Heart left ventricle (tissue), 16 donors: ENCODE results near the gene RPRD1B. TPM values are rescaled to one million over a fixed set of nuclear protein-coding genes. Genes with fewer than 3 reads are reported as not detected.
A peak's percentile ranks its signal among the peaks of the same experiment; 100 is the strongest.

Experiments used
- ATAC-seq, 4 donors: fragments of 200-7000 bp; cut with Tn5 transposase; one replicate each; pipeline ENCODE4 v1.9.1; 2020 to 2022; ENCODE audit warnings: moderate library complexity in 4 of 4, mild to moderate bottlenecking in 3 of 4, moderate number of reproducible peaks in 1 of 4
- DNase-seq, 5 donors: peaks; one replicate each; pipeline ENCODE4 v3.0.0-alpha.2; 2020
- H3K27ac ChIP-seq, 12 donors: fragments of 200-600 bp; sonication (generic) in 4 of 12; one replicate each; pipeline versions ENCODE4 v1.5.0 to v1.8.0; 2016 to 2022; ENCODE audit warnings: mild to moderate bottlenecking in 2 of 12
- H3K27me3 ChIP-seq, 9 donors: fragments of 200-600 bp; sonication (generic) in 2 of 9; one replicate each; pipeline versions ENCODE4 v1.5.1 to v1.8.0; 2016 to 2022; ENCODE audit warnings: mild to moderate bottlenecking in 3 of 9
- H3K36me3 ChIP-seq, 9 donors: fragments of 200-600 bp; sonication (generic) in 2 of 9; one replicate each; pipeline versions ENCODE4 v1.5.0 to v1.8.0; 2018 to 2022; ENCODE audit warnings: mild to moderate bottlenecking in 2 of 9
- H3K4me1 ChIP-seq, 12 donors: fragments of 200-600 bp; sonication (generic) in 4 of 12; one replicate each; pipeline versions ENCODE4 v1.5.0 to v1.8.0; 2016 to 2022; ENCODE audit warnings: mild to moderate bottlenecking in 3 of 12
- H3K4me3 ChIP-seq, 12 donors: fragments of 200-600 bp; sonication (generic) in 4 of 12; one replicate each; pipeline versions ENCODE4 v1.5.0 to v1.8.0; 2017 to 2022; ENCODE audit warnings: mild to moderate bottlenecking in 9 of 12, moderate library complexity in 4 of 12
- H3K9me3 ChIP-seq, 12 donors: fragments of 200-600 bp; sonication (generic) in 4 of 12; one replicate each; pipeline versions ENCODE4 v1.5.0 to v1.8.0; 2016 to 2022; ENCODE audit warnings: mild to moderate bottlenecking in 1 of 12
- POLR2A ChIP-seq, 2 donors: fragments of 450-650 bp; IDR thresholded peaks; one replicate each; pipeline ENCODE4 v1.6.1; 2017; ENCODE audit warnings: antibody characterized with exemption in 2 of 2, mild to moderate bottlenecking in 2 of 2, moderate library complexity in 2 of 2
- WGBS, 4 donors: extraction: QIAGEN DNeasy Blood & Tissue Kit in 2 of 4; methylation state at CpG; one replicate each; pipeline versions ENCODE4 v1.1.5 to v1.1.7; 2013 to 2018; 5-methylcytosine and 5-hydroxymethylcytosine counted together
- intact Hi-C, 10 donors: fragments of 100-400 bp; cut with DNase I; formaldehyde crosslinking; loops; one replicate each; pipeline versions ENCODE4 v1.11.1 to v1.14.2; 2022
- polyA plus RNA-seq, 2 donors: library from polyadenylated mRNA; stranded (reverse); fragments of 200-250 nt; gene quantifications; one replicate each; pipeline ENCODE4 v1.2.3, GENCODE V29; 2013
- total RNA-seq, 9 donors: library from RNA; depleted of rRNA in 2 of 9; stranded (reverse); fragments of >200 nt in 2 of 9; fragmentation: NEBNext Ultra II Directional in 3 of 9; extraction: Animal tissue kit (Norgen Biotek cat#: 25700) in 3 of 9; gene quantifications; one replicate each; pipeline versions ENCODE4 v1.1.0 to v1.2.4, GENCODE V29; 2016 to 2023
- TF ChIP-seq, protein P1 (sequence below), 12 donors: fragments of 200-600 bp; sonication (generic) in 4 of 12; IDR thresholded peaks; one replicate each; pipeline versions ENCODE4 v1.5.0 to v1.8.0; 2018 to 2022; ENCODE audit warnings: antibody characterized with exemption in 12 of 12, mild to moderate bottlenecking in 5 of 12
- donor health status: ischemic (EF 13 %, LVEDD 7.1; RV severe dilation, severe dysfunction).
- donor health status: healthy with polysubstance abuse.
- donor health status: DM: no; HTN: yes; CAD: no.
- donor health status: DM: no; HTN: no; CAD: no.
- donor health status: ischemic (EF 25% LVEDD 6.9; RV normal size, moderate dysfunction).
- donor health status: ischemic (EF 25% LVEDD 5.7; RV mildly dilated, moderate dysfunction).
- donor health status: healthy.
- donor health status: DM: yes; HTN: yes; CAD: no.
- donor health status: ischemic (EF 35%, LVEDD 5.7; RV mildly dilated, moderate dysfunction).
- donor health status: nonischemic (EF 11% LVEDD 7.7; RV severe dilation, severe dysfunction).
- donor health status: DM: yes; HTN: yes; CAD: no.
- donor health status: PGD.
- donor health status: ischemic (EF 29% LVEDD 5.4; RV normal size, mild dysfunction).
- donor health status: nonischemic (EF 23%, LVEDD 6.1; RV moderate dilation, normal function).

The RPRD1B gene
- total and polyA plus RNA-seq, 11 donors: 9.1 to 60.2 (median 41.8) TPM

GRCh38 chr20:38113401-38114325, 80.1 kb downstream of the RPRD1B start:
- Histone ChIP-seq H3K36me3 (no peaks in the 10 kb centered on the region), H3K4me1 (peaks cover 13 to 54% (median 42%) of the 10 kb centered on the region in 12 donors), H3K27me3 (no peaks in the 10 kb centered on the region), H3K4me3 (no peak overlapping the region), H3K9me3 (peaks cover 0 to 10% (median 0%) of the 10 kb centered on the region in 12 donors), H3K27ac (peak overlapping the region in 8 of 12 donors; percentile 4 to 62 (median 26))
- DNase-seq (peak in 1 of 5 donors; percentile 38), ATAC-seq (no peak)
- TF ChIP-seq POLR2A (IDR thresholded peaks at IDR 0.05): no peak
- TF ChIP-seq, protein P1, sequence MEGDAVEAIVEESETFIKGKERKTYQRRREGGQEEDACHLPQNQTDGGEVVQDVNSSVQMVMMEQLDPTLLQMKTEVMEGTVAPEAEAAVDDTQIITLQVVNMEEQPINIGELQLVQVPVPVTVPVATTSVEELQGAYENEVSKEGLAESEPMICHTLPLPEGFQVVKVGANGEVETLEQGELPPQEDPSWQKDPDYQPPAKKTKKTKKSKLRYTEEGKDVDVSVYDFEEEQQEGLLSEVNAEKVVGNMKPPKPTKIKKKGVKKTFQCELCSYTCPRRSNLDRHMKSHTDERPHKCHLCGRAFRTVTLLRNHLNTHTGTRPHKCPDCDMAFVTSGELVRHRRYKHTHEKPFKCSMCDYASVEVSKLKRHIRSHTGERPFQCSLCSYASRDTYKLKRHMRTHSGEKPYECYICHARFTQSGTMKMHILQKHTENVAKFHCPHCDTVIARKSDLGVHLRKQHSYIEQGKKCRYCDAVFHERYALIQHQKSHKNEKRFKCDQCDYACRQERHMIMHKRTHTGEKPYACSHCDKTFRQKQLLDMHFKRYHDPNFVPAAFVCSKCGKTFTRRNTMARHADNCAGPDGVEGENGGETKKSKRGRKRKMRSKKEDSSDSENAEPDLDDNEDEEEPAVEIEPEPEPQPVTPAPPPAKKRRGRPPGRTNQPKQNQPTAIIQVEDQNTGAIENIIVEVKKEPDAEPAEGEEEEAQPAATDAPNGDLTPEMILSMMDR (IDR thresholded peaks at IDR 0.05): peak in 9 of 12 donors; percentile 8 to 41 (median 19)
- 49 to 53% (median 52%) methylated on average over 10 of the region's 10 CpGs for whole genome bisulfite sequencing, 4 donors
- intact Hi-C loops: loop anchor here in 8 of 10 donors (2.0 to 10.0 kb wide), 5 partner anchors 36 to 51 kb away; partner anchors contain the start of gene TGM2 (in 2 of the 8)

- peaks cover 11 to 47% (median 34%) of the 10 kb centered on the region in 12 donors for H3K4me1 ChIP-seq
- intact Hi-C loops: loop anchor here in 7 of 10 donors (5.0 to 10.0 kb wide), 4 partner anchors 37 to 50 kb away; partner anchors contain the start of gene TGM2 (in 1 of the 7)
- H3K27ac ChIP-seq: peak overlapping the region in 7 of 12 donors; percentile 4 to 62 (median 28)
- DNase-seq (no peak), ATAC-seq (peak in 2 of 4 donors; percentile 30 to 59)
- H3K36me3 ChIP-seq: no peaks in the 10 kb centered on the region
- no peak for TF ChIP-seq POLR2A (IDR thresholded peaks at IDR 0.05)
- TF ChIP-seq, protein P1 (IDR thresholded peaks at IDR 0.05): no peak
- 81 to 88% (median 86%) methylated on average over 4 of the region's 4 CpGs for WGBS, 4 donors
- H3K4me3 ChIP-seq: no peak overlapping the region
- peaks cover 0 to 10% (median 0%) of the 10 kb centered on the region in 12 donors for H3K9me3 ChIP-seq
- H3K27me3 ChIP-seq: no peaks in the 10 kb centered on the region
Observed at GRCh38 chr20:38114353-38114791, 80.8 kb downstream of the RPRD1B start.

GRCh38 chr20:38115205-38115604, 81.7 kb downstream of the RPRD1B start:
- no peak for DNase-seq
- intact Hi-C loops: loop anchor here in 1 of 10 donors (10.0 kb wide), 1 partner anchor 50 kb away; the partner anchor contains the start of gene TGM2
- WGBS, 4 donors: 92 to 100% (median 96%) methylated on average over 1 of the region's 1 CpG
- Histone ChIP-seq H3K27ac (no peak overlapping the region), H3K9me3 (peaks cover 0 to 10% (median 0%) of the 10 kb centered on the region in 12 donors), H3K36me3 (no peaks in the 10 kb centered on the region), H3K27me3 (no peaks in the 10 kb centered on the region), H3K4me1 (peaks cover 11 to 38% (median 26%) of the 10 kb centered on the region in 12 donors), H3K4me3 (no peak overlapping the region)
- ATAC-seq: no peak
- TF ChIP-seq, protein P1 (IDR thresholded peaks at IDR 0.05): peak in 4 of 12 donors; percentile 16 to 36 (median 21)
- TF ChIP-seq POLR2A (IDR thresholded peaks at IDR 0.05): no peak

DNA sequence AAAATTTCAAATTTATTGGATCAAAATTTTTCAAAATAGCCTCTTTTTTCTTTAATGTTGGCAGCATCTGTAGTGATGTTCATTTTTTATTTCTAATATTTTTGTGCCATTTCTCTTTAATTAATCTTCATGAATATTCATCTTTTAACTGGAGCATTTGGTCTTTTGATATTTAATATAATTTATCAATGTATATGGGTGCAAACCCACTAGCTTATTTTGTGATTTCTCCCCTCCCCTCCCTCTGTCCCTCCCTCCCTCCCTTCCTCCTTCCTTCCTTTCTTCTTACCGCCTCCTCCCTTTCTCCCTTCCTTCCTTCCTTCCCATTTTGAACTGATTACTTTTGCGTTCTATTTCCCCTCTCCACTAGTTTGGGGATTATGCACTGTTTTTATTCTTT, 82.3 kb downstream of the RPRD1B start:
- peaks cover 4 to 31% (median 19%) of the 10 kb centered on the region in 12 donors for H3K4me1 ChIP-seq
- H3K27ac ChIP-seq: no peak overlapping the region
- no peak for ATAC-seq
- 57 to 89% (median 59%) methylated on average over 2 of the region's 2 CpGs for WGBS, 4 donors
- no peak for DNase-seq
- H3K27me3 ChIP-seq: no peaks in the 10 kb centered on the region
- TF ChIP-seq POLR2A (IDR thresholded peaks at IDR 0.05): no peak
- TF ChIP-seq, protein P1 (IDR thresholded peaks at IDR 0.05): no peak
- no peak overlapping the region for H3K4me3 ChIP-seq
- intact Hi-C loops: loop anchor here in 1 of 10 donors (10.0 kb wide), 1 partner anchor 49 kb away; the partner anchor contains the start of gene TGM2
- H3K36me3 ChIP-seq: no peaks in the 10 kb centered on the region
- peaks cover 0 to 10% (median 0%) of the 10 kb centered on the region in 12 donors for H3K9me3 ChIP-seq
